K562 (cell line): Measurements from ENCODE around the gene NLRC3. TPM values are rescaled to one million over a fixed set of nuclear protein-coding genes. Genes with fewer than 3 reads are reported as not detected.

Experiments used
- ATAC-seq: fragments of 200-7000 bp; cut with Tn5 transposase; 3 replicates; pipeline ENCODE4 v1.9.1; 2020; ENCODE audit warnings: moderate library complexity
- BruUV-seq: library from RNA; stranded (reverse); fragments of 400-500 nt; replicated peaks from 2 replicates; lab custom pipeline; 2021; lab: Mats Ljungman, UMichigan
- CTCF ChIA-PET: fragments of 300-600 bp; formaldehyde crosslinking; extraction: SDS; loops from one replicate; lab custom pipeline; 2021; ENCODE audit warnings: low intra/inter-chr PET ratio; lab: Yijun Ruan, JAX
- POLR2A ChIA-PET: fragments of 300-600, 350-650 bp; sonication (Branson Sonifier 250); formaldehyde crosslinking; extraction: SDS; loops from one replicate; lab custom pipeline; 2021; ENCODE audit warnings: antibody characterized with exemption, inconsistent platforms; lab: Yijun Ruan, JAX
- DNase-seq, 4 experiments: peaks; one replicate each; pipeline versions ENCODE4 v3.0.0 to v3.0.0-alpha.2; 2011 to 2018; ENCODE audit warnings: low spot score in 3 of 4, mixed read lengths in 3 of 4; ENCODE audit errors: extremely low read depth in 1 of 4
- FAIRE-seq: peaks from 2 replicates; lab custom pipeline; 2011; peaks lifted over from hg19 to GRCh38; lab: Jason Lieb, UNC
- H2AFZ ChIP-seq: 2 replicates; pipeline ENCODE4 v1.6.0; 2011; ENCODE audit warnings: low read depth, low read length, control low read depth, inconsistent platforms
- H3K27ac ChIP-seq: fragments of 200-600 bp; 3 replicates; pipeline ENCODE4 v1.8.0; 2011; ENCODE audit warnings: low read depth, mild to moderate bottlenecking, control low read depth, inconsistent platforms, low read length, moderate library complexity, mixed read lengths; ENCODE audit errors: extremely low read depth
- H3K27me3 ChIP-seq, 2 experiments: fragments of 300-600 bp in 1 of 2; 2 replicates in 1 of 2; 3 replicates in 1 of 2; pipeline versions ENCODE4 v1.6.0 to v1.8.0; 2011; ENCODE audit warnings: inconsistent platforms in 2 of 2, low read length in 2 of 2, mild to moderate bottlenecking in 1 of 2, mixed read lengths in 1 of 2, moderate library complexity in 1 of 2; ENCODE audit not compliant: control insufficient read depth in 2 of 2, insufficient read depth in 2 of 2
- H3K36me3 ChIP-seq: fragments of 300-600 bp; 3 replicates; pipeline ENCODE4 v1.8.0; 2011; ENCODE audit warnings: mild to moderate bottlenecking, low read length, inconsistent platforms; ENCODE audit not compliant: control insufficient read depth, insufficient read depth
- H3K4me1 ChIP-seq, 2 experiments: fragments of 200-600 bp in 1 of 2; replicated peaks in 1 of 2; 2 replicates in 1 of 2; 3 replicates in 1 of 2; pipeline versions ENCODE4 v1.5.1 to v1.8.0; 2011; ENCODE audit warnings: inconsistent platforms in 2 of 2, low read length in 2 of 2, mild to moderate bottlenecking in 1 of 2, mixed read lengths in 1 of 2, moderate library complexity in 1 of 2; ENCODE audit not compliant: control insufficient read depth in 2 of 2, insufficient read depth in 2 of 2
- H3K4me2 ChIP-seq: 2 replicates; pipeline ENCODE4 v1.6.1; 2011; ENCODE audit warnings: low read length, control low read depth, inconsistent platforms, mixed read lengths; ENCODE audit not compliant: insufficient read depth
- H3K4me3 ChIP-seq: fragments of 200-600 bp; sonication (generic), shearing (Covaris generic); 2 replicates; pipeline ENCODE4 v1.5.1; 2016; ENCODE audit warnings: control low read depth, inconsistent platforms
- H3K79me2 ChIP-seq: fragments of 200-600 bp; 3 replicates; pipeline ENCODE4 v1.8.0; 2011; ENCODE audit warnings: low read length, inconsistent platforms; ENCODE audit not compliant: control insufficient read depth, insufficient read depth
- H3K9ac ChIP-seq, 2 experiments: 2 replicates each; pipeline versions ENCODE4 v1.6.0 to v1.6.1; 2011; ENCODE audit warnings: low read depth in 2 of 2, low read length in 2 of 2, control low read depth in 1 of 2, inconsistent platforms in 1 of 2, mild to moderate bottlenecking in 1 of 2, mixed read lengths in 1 of 2; ENCODE audit not compliant: insufficient read depth in 1 of 2
- H3K9me1 ChIP-seq: one replicate; pipeline ENCODE4 v1.6.0; 2011; ENCODE audit warnings: inconsistent platforms, mild to moderate bottlenecking, low read length, moderate library complexity; ENCODE audit not compliant: control insufficient read depth, insufficient read depth
- H3K9me3 ChIP-seq: replicated peaks from 2 replicates; pipeline ENCODE4 v1.5.1; 2011; ENCODE audit warnings: low read depth, low read length, inconsistent platforms; ENCODE audit not compliant: control insufficient read depth, insufficient read depth
- H4K20me1 ChIP-seq: replicated peaks from 2 replicates; pipeline ENCODE4 v1.6.1; 2011; ENCODE audit warnings: low read length, inconsistent platforms, mixed read lengths; ENCODE audit not compliant: control insufficient read depth, insufficient read depth
- ESRRA ChIP-seq: fragments of 450-650 bp; IDR thresholded peaks from 2 replicates; pipeline ENCODE4 v1.6.1; 2014; ENCODE audit warnings: low read depth, mild to moderate bottlenecking, moderate library complexity, borderline replicate concordance
- GTF2A2 ChIP-seq: IDR thresholded peaks from 2 replicates; pipeline ENCODE4 v1.6.1; 2016; ENCODE audit warnings: mild to moderate bottlenecking, missing genetic modification characterization, missing compliant biosample characterization
- MEF2D ChIP-seq: conservative IDR thresholded peaks from 2 replicates; pipeline ENCODE4 v1.6.1; 2016; ENCODE audit warnings: low read depth, missing genetic modification characterization, missing compliant biosample characterization
- NR3C1 ChIP-seq: sonication (generic); formaldehyde crosslinking; IDR thresholded peaks from 2 replicates; pipeline ENCODE4 v1.8.1; 2022; ENCODE audit warnings: missing genetic modification reagents
- RHOXF2B ChIP-seq: fragments of 250-450 bp; sonication (Bioruptor Pico); conservative IDR thresholded peaks from 2 replicates; pipeline ENCODE4 v1.5.1; 2021
- ZNF830 ChIP-seq: fragments of 250-450 bp; sonication (Bioruptor Pico); IDR thresholded peaks from 2 replicates; pipeline ENCODE4 v1.5.0; 2021; ENCODE audit warnings: mild to moderate bottlenecking
- ZZZ3 ChIP-seq: fragments of 450-650 bp; IDR thresholded peaks from 2 replicates; pipeline ENCODE4 v1.6.1; 2016; ENCODE audit warnings: antibody characterized with exemption, mild to moderate bottlenecking, moderate library complexity
- WGBS: fragments of 100-300 bp; shearing (Covaris generic); methylation state at CpG from one replicate; pipeline ENCODE4 v1.1.6; 2016; ENCODE audit warnings: low coverage, mixed read lengths; ENCODE audit not compliant: insufficient coverage; ENCODE audit errors: missing lambda C conversion rate; 5-methylcytosine and 5-hydroxymethylcytosine counted together
- in situ Hi-C: fragments of 300-500 bp; cut with MboI; formaldehyde crosslinking; loops from 4 replicates; pipeline ENCODE4 v1.15.0; 2018; ENCODE audit warnings: inconsistent platforms, mixed read lengths
- intact Hi-C: fragments of 100-400 bp; cut with micrococcal nuclease; formaldehyde crosslinking; loops from 2 replicates; pipeline ENCODE4 v1.14.2; 2022
- polyA plus RNA-seq, 8 experiments: library from polyadenylated mRNA; depleted of rRNA in 4 of 8; stranded (reverse) in 5 of 8; unstranded in 3 of 8; fragments of >200 nt; fragmentation: Nextera tagmentation in 2 of 8; fragmentation: Illumina TruSeq in 1 of 8; extraction: Ambion mirVana in 2 of 8; extraction: Trizol in 1 of 8; gene quantifications; 2 replicates each; pipeline versions ENCODE4 v1.2.1 to v1.2.3, GENCODE V29; 2011 to 2014; ENCODE audit warnings: inconsistent platforms in 1 of 8, missing spikeins in 1 of 8
- total RNA-seq, 7 experiments: library from RNA; depleted of rRNA in 6 of 7; stranded (reverse); fragments of >200 nt in 6 of 7; fragmentation: Illumina TruSeq in 2 of 7; extraction: Trizol in 2 of 7; gene quantifications; 2 replicates each; pipeline versions ENCODE4 v1.2.1 to v1.2.3, GENCODE V29; 2011 to 2021; ENCODE audit warnings: low replicate concordance in 1 of 7
- TF ChIP-seq, protein P1 (sequence below), 2 experiments: fragments of 450-650 bp; IDR thresholded peaks; 2 replicates each; pipeline ENCODE4 v1.6.1; 2016; ENCODE audit warnings: mild to moderate bottlenecking in 2 of 2, borderline replicate concordance in 1 of 2, low read depth in 1 of 2, moderate library complexity in 1 of 2

Gene NLRC3
- total and polyA plus RNA-seq, 9 of the 15 experiments (the other 6 are each of a cell fraction or from before 2014, with no cell fraction given), result 0.03 to 0.13 (median 0.03) TPM; not detected in 4

GRCh38 chr16:3623642-3624041, 46.4 kb upstream of the NLRC3 start:
- no TSS peak for BruUV-seq
- CTCF ChIA-PET, result no interaction called here
- POLR2A ChIA-PET, result no interaction called here

GRCh38 chr16:3618769-3619141, 41.6 kb upstream of the NLRC3 start:
- Histone ChIP-seq H3K9me1 (no peaks in the 10 kb centered on the region), H3K27ac (peak overlapping the region; percentile 20; the same call in 1 of the 3 replicates), H3K79me2 (peaks cover 29% of the 10 kb centered on the region), H2AFZ (no peak overlapping the region), H3K4me1 (peaks cover 5 to 27% of the 10 kb centered on the region in 2 experiments; a peak in 4 of 5 replicates), H3K9me3 (no peaks in the 10 kb centered on the region), H3K4me3 (no peak overlapping the region), H4K20me1 (no peaks in the 10 kb centered on the region), H3K4me2 (peak overlapping the region; percentile 11; the same call in 1 of the 2 replicates), H3K36me3 (peaks cover 10% of the 10 kb centered on the region; the same call in 1 of the 3 replicates), H3K9ac (no peak overlapping the region), H3K27me3 (no peaks in the 10 kb centered on the region)
- DNase-seq (peak in 1 of 4 experiments; percentile 31), FAIRE-seq (no peak), ATAC-seq (peak; percentile 47)
- intact Hi-C loops, result no loop called here
- 12% methylated on average over 3 of the region's 3 CpGs for WGBS
- ChIA-PET CTCF (no interaction called here), POLR2A (interaction anchor here (0.6 to 1.6 kb wide), 5 partner anchors 8 to 1451 kb away, joined by 3 to 5 read pairs (median 3); no protein-coding TSS in a partner anchor)
- BruUV-seq, result no TSS peak
- in situ Hi-C loops, result no loop called here
- TF ChIP-seq NR3C1 (no peak), MEF2D (tag) (no peak), ZNF830 (CRISPR knock-in tag) (no peak), RHOXF2B (CRISPR knock-in tag) (no peak), ZZZ3 (no peak)
- TF ChIP-seq, protein P1, sequence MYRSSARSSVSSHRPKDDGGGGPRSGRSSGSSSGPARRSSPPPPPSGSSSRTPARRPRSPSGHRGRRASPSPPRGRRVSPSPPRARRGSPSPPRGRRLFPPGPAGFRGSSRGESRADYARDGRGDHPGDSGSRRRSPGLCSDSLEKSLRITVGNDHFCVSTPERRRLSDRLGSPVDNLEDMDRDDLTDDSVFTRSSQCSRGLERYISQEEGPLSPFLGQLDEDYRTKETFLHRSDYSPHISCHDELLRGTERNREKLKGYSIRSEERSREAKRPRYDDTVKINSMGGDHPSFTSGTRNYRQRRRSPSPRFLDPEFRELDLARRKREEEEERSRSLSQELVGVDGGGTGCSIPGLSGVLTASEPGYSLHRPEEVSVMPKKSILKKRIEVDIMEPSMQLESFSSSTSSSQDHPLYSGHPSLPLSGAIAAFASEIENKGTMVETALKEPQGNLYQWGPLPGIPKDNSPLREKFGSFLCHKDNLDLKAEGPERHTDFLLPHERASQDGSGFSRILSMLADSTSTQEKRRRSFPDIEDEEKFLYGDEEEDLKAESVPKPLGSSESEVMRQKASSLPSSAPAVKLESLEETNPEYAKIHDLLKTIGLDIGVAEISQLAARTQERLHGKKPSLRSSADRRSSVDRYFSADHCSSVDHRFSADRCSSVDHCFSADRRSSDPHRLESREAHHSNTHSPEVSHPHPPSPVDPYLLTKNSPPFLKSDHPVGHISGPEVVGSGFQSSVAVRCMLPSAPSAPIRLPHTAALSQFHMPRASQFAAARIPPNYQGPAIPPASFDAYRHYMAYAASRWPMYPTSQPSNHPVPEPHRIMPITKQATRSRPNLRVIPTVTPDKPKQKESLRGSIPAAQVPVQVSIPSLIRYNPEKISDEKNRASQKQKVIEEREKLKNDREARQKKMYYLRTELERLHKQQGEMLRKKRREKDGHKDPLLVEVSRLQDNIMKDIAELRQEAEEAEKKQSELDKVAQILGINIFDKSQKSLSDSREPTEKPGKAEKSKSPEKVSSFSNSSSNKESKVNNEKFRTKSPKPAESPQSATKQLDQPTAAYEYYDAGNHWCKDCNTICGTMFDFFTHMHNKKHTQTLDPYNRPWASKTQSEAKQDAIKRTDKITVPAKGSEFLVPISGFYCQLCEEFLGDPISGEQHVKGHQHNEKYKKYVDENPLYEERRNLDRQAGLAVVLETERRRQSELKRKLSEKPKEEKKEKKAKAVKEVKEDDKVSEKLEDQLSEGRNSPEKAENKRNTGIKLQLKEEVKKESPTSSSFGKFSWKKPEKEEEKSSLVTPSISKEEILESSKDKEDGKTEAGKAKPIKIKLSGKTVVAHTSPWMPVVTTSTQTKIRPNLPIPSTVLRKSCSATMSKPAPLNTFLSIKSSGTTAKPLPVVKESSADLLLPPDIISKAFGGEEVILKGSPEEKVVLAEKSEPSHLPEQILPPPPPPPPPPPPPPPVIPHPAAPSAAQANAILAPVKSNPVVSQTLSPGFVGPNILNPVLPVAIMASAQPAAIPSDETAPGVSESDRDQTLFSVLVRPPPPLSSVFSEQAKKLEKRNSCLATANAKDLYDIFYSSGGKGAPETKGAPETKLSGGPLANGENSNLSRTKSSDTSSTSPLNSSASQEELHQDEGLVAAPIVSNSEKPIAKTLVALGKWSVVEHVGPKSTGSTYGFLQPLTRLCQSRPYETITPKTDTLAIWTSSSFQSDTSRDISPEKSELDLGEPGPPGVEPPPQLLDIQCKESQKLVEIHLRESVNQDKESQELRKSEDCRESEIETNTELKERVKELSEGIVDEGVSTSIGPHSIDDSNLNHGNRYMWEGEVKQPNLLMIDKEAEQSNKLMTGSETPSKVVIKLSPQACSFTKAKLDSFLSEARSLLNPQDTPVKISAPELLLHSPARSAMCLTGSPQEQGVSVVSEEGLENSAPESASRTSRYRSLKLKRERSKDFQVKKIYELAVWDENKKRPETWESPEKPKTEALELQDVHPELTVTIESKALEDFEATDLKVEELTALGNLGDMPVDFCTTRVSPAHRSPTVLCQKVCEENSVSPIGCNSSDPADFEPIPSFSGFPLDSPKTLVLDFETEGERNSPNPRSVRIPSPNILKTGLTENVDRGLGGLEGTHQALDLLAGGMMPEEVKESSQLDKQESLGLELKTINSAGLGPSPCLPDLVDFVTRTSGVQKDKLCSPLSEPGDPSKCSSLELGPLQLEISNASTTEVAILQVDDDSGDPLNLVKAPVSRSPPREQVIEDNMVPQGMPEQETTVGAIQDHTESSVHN (IDR thresholded peaks at IDR 0.05; ENCODE audit: borderline replicate concordance in 1 of 2, low read depth in 1 of 2), result no peak

More at GRCh38 chr16:3623642-3624041, 46.4 kb upstream of the NLRC3 start:
- no peak for ATAC-seq
- Histone ChIP-seq H3K4me2 (no peak overlapping the region), H3K27ac (no peak overlapping the region), H4K20me1 (no peaks in the 10 kb centered on the region), H3K27me3 (no peaks in the 10 kb centered on the region), H3K79me2 (0 out of 3 replicates have a peak, but pooled peaks cover 2% of the 10 kb centered on the region), H3K9ac (no peak overlapping the region), H2AFZ (no peak overlapping the region), H3K9me1 (no peaks in the 10 kb centered on the region), H3K36me3 (no peaks in the 10 kb centered on the region), H3K9me3 (no peaks in the 10 kb centered on the region), H3K4me3 (no peak overlapping the region), H3K4me1 (peaks cover 0 to 11% of the 10 kb centered on the region in 2 experiments; a peak in 2 of 5 replicates)
- in situ Hi-C loops (no loop called here), intact Hi-C loops (no loop called here)
- no peak for DNase-seq
- 67% methylated on average over 3 of the region's 3 CpGs for WGBS
- FAIRE-seq, result no peak
- TF ChIP-seq ESRRA (no peak), GTF2A2 (tag) (no peak)
